ENCODE data around the gene SH3PXD2A. TPM values are rescaled to one million over a fixed set of nuclear protein-coding genes. Genes with fewer than 3 reads are reported as not detected.

The SH3PXD2A gene
- total and polyA plus RNA-seq, 8 donors: 3.9 to 16.4 (median 8.0) TPM

DNA sequence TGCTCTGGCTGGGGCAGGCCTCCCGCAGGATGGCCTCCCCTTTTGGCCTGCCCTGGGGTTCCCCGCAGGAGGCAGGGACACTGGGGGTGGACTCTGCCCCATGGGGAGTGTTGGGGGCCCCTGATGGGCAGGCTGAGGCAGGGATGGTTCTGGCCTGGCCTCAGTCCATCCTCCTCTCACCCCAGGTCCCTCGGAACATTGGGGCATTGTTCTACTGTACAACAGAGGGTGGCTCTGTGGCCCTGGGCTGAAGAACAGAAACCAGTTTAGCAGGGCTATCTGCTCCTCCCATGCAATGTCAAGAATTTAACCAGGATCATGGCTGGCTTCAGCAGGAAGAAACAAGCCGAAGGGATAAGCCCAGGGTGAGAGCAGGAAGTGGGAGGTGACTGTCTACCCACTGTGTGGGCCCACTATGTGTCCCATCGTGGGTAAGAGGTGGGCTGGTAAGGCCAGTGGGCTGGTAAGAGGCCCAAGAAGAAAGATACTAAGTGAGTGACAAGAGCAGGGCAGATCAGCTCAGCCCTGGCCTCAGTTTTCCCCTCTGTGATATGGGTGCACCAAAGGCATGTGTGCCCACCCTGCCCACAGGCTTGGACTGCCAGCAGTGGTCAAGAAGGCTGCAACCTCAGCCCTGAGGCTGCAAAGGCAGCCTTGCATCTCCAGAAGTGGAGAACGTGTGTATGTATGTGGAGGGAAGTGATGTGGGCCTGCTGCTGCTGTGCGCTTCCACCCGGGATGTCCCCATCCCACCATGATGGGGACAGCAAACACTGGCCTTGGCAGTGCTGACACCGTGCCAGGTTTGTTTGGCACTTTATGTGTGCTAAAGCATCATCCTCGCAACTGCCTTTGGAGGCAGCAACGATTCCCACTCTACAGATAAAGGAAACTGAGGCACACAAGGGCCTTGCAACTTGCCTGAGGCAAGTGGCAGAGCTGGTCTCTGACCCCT lies 138.9 kb downstream of the SH3PXD2A start:
- ATAC-seq (peak; percentile 63 to 85 (median 75)), DNase-seq (peak in 4 of 6 donors; percentile 44 to 65 (median 58)), FAIRE-seq (no peak)
- Histone ChIP-seq H3K4me1 (peaks cover 0 to 5% (median 0%) of the 10 kb centered on the region in 3 donors), H3K27me3 (no peaks in the 10 kb centered on the region), H3K9me3 (no peaks in the 10 kb centered on the region), H3K36me3 (no peaks in the 10 kb centered on the region), H3K27ac (peak overlapping the region; percentile 43 to 79 (median 68)), H3K4me3 (no peak overlapping the region)
- intact Hi-C loops (cut with DNase I): no loop called here
- WGBS, 2 donors: 55 to 60% methylated on average over 11 of the region's 11 CpGs
- TF ChIP-seq, protein P1, sequence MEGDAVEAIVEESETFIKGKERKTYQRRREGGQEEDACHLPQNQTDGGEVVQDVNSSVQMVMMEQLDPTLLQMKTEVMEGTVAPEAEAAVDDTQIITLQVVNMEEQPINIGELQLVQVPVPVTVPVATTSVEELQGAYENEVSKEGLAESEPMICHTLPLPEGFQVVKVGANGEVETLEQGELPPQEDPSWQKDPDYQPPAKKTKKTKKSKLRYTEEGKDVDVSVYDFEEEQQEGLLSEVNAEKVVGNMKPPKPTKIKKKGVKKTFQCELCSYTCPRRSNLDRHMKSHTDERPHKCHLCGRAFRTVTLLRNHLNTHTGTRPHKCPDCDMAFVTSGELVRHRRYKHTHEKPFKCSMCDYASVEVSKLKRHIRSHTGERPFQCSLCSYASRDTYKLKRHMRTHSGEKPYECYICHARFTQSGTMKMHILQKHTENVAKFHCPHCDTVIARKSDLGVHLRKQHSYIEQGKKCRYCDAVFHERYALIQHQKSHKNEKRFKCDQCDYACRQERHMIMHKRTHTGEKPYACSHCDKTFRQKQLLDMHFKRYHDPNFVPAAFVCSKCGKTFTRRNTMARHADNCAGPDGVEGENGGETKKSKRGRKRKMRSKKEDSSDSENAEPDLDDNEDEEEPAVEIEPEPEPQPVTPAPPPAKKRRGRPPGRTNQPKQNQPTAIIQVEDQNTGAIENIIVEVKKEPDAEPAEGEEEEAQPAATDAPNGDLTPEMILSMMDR (IDR thresholded peaks at IDR 0.05): no peak

DNA sequence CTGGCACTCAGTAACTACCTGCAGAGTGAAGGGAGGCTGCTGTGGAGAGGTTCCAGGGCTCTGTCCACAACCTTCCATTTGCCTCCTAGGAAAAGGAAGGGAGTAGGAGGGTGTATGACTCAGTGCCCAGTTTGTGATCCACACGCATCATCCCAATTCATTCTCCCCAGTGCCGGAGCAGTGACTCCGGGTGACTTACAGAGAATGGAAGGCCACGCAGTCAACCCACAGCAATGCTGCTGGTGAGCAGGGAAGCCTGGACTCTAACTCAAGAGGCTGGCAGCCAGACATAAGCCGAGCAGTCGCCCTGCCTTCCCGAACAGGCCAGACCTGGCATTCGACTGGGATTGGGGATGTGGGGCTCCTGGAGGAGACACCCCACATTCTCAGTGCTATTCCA lies 139.9 kb downstream of the SH3PXD2A start:
- Histone ChIP-seq H3K4me1 (peaks cover 0 to 5% (median 0%) of the 10 kb centered on the region in 3 donors), H3K9me3 (no peaks in the 10 kb centered on the region), H3K27me3 (no peaks in the 10 kb centered on the region), H3K27ac (peak overlapping the region in 3 of 4 donors; percentile 22 to 79 (median 74)), H3K36me3 (no peaks in the 10 kb centered on the region), H3K4me3 (no peak overlapping the region)
- 71 to 73% methylated on average over 8 of the region's 8 CpGs for WGBS, 2 donors
- TF ChIP-seq, protein P1 (IDR thresholded peaks at IDR 0.05): no peak
- ATAC-seq: no peak
- DNase-seq: peak in 1 of 6 donors; percentile 25
- intact Hi-C loops (cut with DNase I): loop anchor here in 2 of 3 donors (2.0 kb wide), 1 partner anchor 143 kb away; no protein-coding TSS in a partner anchor
- FAIRE-seq: no peak

DNA sequence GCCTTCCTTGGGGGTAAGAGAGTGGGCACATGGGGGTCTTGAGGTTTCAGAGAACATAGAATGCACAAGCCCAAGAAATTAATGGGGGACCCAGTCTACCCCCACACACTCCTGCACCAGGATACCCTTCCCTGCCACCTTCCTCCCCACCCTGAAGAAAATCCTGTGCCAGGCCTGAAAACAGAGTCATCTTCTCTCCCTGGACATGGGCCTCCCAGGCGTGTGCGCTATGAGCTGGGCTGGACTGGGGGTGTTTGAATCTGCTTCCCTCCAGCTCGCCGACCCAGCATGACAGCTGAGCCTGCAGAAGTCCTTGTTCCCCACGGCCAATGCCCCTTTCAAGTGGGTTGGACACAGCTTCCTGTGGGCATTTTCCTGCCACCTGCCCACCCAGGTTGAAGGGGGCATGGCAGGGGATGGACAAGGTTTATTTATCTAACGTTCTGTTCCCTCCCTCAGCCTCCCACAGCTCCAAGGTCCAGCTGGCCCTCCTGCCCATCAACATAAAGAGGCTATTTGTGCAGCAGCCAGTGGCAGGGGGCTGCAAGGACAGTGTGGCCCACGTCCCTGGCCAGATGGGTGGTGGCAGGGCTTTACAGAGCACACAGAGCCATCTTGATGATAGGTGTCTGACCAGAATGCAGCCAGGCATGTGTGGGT lies 141.0 kb downstream of the SH3PXD2A start:
- no peaks in the 10 kb centered on the region for H3K27me3 ChIP-seq
- FAIRE-seq: no peak
- peak in 1 of 6 donors; percentile 38 for DNase-seq
- 73 to 78% methylated on average over 7 of the region's 7 CpGs for WGBS, 2 donors
- H3K4me1 ChIP-seq: peaks cover 0 to 5% (median 0%) of the 10 kb centered on the region in 3 donors
- TF ChIP-seq, protein P1 (IDR thresholded peaks at IDR 0.05): no peak
- ATAC-seq: no peak
- H3K36me3 ChIP-seq: no peaks in the 10 kb centered on the region
- no peak overlapping the region for H3K4me3 ChIP-seq
- no peaks in the 10 kb centered on the region for H3K9me3 ChIP-seq
- intact Hi-C loops (cut with DNase I): loop anchor here in 2 of 3 donors (2.0 to 5.0 kb wide), 2 partner anchors 144 to 158 kb away; no protein-coding TSS in a partner anchor
- H3K27ac ChIP-seq: no peak overlapping the region

DNA sequence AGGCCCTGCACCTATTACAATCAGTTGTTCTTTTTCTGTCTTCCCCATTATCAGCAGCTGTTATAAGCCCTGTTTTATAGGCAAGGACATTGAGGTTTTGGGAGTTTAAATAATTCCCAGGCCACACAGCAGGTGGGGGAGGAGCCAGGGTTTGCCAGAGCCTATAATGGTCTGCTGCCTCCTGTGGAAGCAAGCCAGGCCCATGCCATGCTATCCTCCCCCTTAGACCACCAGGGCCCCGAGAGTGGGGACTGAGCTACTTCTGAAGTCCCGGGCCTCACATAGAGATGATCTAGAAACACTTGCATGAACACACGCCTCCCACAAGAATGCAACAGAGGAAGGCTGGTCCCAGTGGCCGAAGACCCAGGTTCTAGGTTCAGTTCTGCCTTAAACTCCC lies 141.7 kb downstream of the SH3PXD2A start:
- Histone ChIP-seq H3K27me3 (no peaks in the 10 kb centered on the region), H3K4me1 (peaks cover 0 to 5% (median 0%) of the 10 kb centered on the region in 3 donors), H3K36me3 (no peaks in the 10 kb centered on the region), H3K4me3 (no peak overlapping the region), H3K27ac (no peak overlapping the region), H3K9me3 (no peaks in the 10 kb centered on the region)
- FAIRE-seq (no peak), ATAC-seq (no peak), DNase-seq (peak in 1 of 6 donors; percentile 56)
- WGBS, 2 donors: 75 to 80% methylated on average over 4 of the region's 4 CpGs
- intact Hi-C loops (cut with DNase I): loop anchor here in 2 of 3 donors (2.0 to 5.0 kb wide), 2 partner anchors 145 to 159 kb away; no protein-coding TSS in a partner anchor
- TF ChIP-seq, protein P1 (IDR thresholded peaks at IDR 0.05): no peak

All from pancreas (tissue), 10 donors.